Fibroblast of mammary gland (primary cell): Measurements from ENCODE around the gene BNC2.

ENCODE experiments used
- DNase-seq: peaks from one replicate; pipeline ENCODE4 v3.0.0-alpha.2; 2010; ENCODE audit warnings: low read depth
- H3K4me3 ChIP-seq: 2 replicates; pipeline ENCODE4 v1.5.1; 2011; ENCODE audit warnings: low read depth, mild to moderate bottlenecking, low read length, moderate library complexity; ENCODE audit not compliant: control insufficient read depth
- TF ChIP-seq, protein P1 (sequence below): conservative IDR thresholded peaks from 2 replicates; pipeline ENCODE4 v1.5.1; 2011; ENCODE audit warnings: low read depth, low read length, inconsistent platforms; ENCODE audit not compliant: control insufficient read depth, insufficient read depth

Gene BNC2

DNA sequence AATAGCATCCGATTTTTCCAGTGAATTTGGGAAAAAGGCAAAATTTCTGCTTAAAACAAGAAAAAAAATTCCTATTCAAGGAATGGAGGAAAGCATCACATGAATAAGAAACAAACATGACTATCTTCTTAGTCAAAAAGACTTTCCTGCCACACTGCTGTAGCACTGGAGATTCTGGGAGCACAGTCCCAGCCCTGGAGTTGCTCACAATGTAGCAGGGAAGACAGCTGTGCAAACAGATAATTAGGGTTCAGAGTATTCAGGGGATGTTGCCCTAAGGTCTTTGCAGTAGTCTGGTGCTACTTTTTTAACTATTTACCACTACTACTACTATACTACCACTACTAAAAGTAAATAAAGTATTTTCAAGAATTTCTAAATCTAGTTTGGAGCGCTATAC, 86.5 kb downstream of the BNC2 start:
- TF ChIP-seq, protein P1, sequence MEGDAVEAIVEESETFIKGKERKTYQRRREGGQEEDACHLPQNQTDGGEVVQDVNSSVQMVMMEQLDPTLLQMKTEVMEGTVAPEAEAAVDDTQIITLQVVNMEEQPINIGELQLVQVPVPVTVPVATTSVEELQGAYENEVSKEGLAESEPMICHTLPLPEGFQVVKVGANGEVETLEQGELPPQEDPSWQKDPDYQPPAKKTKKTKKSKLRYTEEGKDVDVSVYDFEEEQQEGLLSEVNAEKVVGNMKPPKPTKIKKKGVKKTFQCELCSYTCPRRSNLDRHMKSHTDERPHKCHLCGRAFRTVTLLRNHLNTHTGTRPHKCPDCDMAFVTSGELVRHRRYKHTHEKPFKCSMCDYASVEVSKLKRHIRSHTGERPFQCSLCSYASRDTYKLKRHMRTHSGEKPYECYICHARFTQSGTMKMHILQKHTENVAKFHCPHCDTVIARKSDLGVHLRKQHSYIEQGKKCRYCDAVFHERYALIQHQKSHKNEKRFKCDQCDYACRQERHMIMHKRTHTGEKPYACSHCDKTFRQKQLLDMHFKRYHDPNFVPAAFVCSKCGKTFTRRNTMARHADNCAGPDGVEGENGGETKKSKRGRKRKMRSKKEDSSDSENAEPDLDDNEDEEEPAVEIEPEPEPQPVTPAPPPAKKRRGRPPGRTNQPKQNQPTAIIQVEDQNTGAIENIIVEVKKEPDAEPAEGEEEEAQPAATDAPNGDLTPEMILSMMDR = no peak
- no peak overlapping the region for H3K4me3 ChIP-seq
- DNase-seq = no peak

DNA sequence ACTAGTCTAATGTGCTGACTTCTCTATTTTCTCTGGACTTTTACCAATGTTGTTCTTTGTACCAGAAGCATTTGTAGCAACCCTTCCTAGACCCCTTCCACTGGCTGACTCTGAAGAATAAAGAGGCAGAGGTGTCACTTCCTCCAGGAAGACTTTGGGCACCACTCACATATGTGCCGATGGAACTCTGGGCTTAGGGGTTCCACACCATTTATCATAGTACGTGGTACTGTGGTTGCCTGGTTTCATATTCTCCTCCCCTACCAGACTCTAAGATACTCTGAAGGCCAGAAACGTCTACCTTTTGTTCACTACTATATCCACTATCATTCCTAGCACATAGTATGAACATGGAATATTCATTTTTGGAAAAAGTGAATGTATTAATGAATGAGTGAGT, 88.0 kb downstream of the BNC2 start:
- H3K4me3 ChIP-seq = no peak overlapping the region
- DNase-seq = no peak
- TF ChIP-seq, protein P1 = no peak

DNA sequence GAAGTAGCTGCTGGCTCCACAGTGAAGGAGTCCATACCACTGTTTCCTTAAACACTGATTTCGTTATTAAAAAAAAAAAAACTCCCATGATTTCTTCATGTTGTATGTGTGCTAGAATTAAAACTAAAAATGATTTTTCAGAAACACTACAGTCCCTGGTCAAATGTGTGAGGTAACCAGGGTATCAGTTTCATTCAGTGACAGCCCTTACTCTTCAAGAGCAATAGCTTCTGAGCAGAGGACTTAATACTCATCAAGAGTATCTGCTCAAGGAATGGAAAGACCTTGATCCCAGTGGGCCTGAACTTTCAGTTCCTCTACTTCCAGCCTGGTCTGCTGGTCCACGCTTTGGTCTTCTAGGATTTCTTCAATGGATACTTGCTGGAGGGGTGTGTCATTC, 95.1 kb downstream of the BNC2 start:
- TF ChIP-seq, protein P1 = no peak
- no peak for DNase-seq
- no peak overlapping the region for H3K4me3 ChIP-seq

DNA sequence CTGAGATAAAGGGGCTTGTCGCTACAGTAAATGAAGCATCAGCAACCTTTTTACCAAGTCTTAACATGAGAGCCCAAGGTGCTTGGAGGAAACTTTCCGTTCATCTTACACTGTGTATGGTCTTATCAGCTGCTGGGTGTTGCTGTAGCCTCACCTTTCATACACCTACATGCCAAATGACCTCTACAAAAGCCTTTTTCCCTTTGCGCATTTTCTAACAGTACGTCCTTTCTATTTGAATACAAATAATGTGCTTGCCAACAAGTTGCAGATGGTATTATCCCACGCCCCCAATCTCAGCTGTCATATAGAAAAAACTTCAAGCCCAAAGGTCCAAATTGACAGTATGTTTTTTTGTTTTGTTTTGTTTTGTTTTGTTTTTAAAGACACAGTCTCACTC, 96.9 kb downstream of the BNC2 start:
- TF ChIP-seq, protein P1 = no peak
- H3K4me3 ChIP-seq = no peak overlapping the region
- DNase-seq = no peak

DNA sequence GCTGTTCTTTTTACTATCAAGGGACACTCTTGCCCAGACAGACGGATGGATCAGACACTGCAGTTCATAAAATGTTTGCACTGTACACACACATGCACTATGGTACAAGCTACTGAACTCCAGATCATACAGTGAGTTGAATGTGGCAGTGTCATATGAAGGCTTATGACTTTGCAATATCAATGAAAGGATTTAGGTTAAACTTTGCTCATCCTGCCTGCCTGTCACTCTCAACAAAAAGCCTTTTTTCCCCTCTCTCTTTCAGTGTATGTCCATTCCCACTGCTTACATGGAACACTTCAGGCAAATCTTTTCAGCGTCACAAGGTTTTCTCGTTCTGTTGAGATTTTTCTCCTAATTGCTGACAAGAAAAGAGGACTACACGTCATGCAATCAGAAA, 97.4 kb downstream of the BNC2 start:
- TF ChIP-seq, protein P1 = no peak
- DNase-seq = no peak
- H3K4me3 ChIP-seq = no peak overlapping the region

DNA sequence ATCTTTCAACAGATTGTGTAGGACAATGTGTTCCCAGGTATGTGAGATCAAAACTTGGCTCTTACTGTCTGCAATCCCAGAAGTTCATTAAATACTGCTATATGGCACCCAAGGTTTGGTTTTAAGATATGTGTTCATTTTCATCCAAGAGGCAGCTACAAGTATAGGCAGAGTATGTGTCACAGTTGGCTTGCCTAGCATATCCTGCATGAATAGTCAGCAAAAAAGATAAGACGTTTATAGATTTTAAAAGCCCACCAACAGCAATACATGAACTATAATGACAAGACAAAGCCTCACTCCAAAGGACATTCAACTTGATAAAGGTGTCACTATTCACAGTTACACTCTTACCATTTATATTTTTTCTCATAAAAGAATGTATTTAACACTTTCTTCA, 99.1 kb downstream of the BNC2 start:
- TF ChIP-seq, protein P1 = no peak

DNA sequence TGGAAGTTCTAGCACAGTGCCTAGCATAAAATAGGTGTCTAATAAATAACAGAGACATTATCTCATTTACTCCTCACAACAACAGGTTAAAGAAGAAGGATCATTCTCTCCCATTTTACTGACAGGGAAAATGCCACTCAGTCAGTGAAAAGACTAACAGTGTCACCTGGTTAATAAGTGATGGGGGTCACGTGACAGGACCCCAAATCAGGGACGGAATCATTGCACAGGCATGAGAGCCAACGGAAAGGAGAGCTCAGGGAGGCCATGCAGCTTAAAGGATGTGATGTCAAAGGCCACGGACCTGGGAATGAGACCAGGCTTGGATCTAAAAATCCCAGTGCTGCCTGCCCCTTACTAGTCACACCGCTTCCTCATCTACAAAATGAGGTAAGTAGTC, 101.2 kb downstream of the BNC2 start:
- TF ChIP-seq, protein P1 = no peak
- no peak overlapping the region for H3K4me3 ChIP-seq
- DNase-seq = no peak

More for the DNA sequence above, 99.1 kb downstream of the BNC2 start:
- DNase-seq = no peak
- H3K4me3 ChIP-seq = no peak overlapping the region
